ENCODE data around the gene CLEC4F. TPM values are rescaled to one million over a fixed set of nuclear protein-coding genes. Genes with fewer than 3 reads are reported as not detected.
A peak's percentile ranks its signal among the peaks of the same experiment; 100 is the strongest.

CLEC4F gene
- total and polyA plus RNA-seq, 2 of the 13 experiments (the other 11 are each of a cell fraction or from before 2014, with no cell fraction given): 0.12 to 0.13 TPM

DNA sequence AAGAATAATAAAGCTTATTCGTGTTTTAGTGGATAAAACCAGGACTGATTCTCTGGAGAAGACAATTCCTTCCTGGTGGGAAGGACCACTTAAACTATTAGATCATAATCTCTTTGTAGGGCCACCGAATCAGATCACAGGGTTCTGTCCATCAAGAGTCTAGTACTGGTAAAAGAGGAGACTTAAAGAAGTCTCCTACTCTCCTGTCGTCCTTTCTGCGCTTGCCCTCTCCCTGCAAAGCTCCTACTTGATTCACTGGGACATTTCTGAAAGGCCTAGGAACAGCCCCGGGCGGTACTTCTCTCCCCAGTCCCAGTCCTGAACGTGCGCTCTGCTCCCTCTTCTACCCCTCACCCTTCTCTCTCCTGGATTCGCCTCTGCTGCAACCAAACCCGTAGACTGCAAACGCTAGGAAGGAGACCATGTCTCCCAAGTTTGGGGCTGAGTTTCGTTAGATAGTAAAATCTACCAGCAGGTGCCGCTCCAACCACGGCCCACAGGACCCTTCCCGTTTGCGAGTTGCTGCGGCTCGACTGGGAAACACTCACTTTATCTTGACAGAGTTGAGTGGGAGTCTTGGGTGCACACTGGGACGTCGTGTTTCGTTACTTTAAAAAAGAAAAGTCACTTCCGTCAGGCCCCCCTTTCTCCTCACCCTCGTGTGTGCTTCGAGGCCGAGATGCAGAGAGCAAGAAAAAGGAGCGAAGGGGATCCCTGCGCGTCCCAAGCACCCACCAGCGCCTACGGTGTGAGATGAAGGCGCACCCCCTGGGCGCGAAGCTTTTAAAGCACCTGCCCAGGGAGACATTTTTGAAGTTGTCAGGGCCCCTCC is 30.9 kb downstream of the CLEC4F start (continued):
- TF ChIP-seq, protein P1, sequence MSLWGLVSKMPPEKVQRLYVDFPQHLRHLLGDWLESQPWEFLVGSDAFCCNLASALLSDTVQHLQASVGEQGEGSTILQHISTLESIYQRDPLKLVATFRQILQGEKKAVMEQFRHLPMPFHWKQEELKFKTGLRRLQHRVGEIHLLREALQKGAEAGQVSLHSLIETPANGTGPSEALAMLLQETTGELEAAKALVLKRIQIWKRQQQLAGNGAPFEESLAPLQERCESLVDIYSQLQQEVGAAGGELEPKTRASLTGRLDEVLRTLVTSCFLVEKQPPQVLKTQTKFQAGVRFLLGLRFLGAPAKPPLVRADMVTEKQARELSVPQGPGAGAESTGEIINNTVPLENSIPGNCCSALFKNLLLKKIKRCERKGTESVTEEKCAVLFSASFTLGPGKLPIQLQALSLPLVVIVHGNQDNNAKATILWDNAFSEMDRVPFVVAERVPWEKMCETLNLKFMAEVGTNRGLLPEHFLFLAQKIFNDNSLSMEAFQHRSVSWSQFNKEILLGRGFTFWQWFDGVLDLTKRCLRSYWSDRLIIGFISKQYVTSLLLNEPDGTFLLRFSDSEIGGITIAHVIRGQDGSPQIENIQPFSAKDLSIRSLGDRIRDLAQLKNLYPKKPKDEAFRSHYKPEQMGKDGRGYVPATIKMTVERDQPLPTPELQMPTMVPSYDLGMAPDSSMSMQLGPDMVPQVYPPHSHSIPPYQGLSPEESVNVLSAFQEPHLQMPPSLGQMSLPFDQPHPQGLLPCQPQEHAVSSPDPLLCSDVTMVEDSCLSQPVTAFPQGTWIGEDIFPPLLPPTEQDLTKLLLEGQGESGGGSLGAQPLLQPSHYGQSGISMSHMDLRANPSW (CRISPR knock-in tag; IDR thresholded peaks at IDR 0.05; ENCODE audit: borderline replicate concordance): no peak
- TF ChIP-seq NRL (CRISPR knock-in tag; IDR thresholded peaks at IDR 0.05; ENCODE audit: borderline replicate concordance): peak; percentile 83; the same call in 1 of the 2 replicates
- no peak for TF ChIP-seq KDM6A (CRISPR knock-in tag; IDR thresholded peaks at IDR 0.05; ENCODE audit: low read depth)
- TF ChIP-seq TOPORS (CRISPR knock-in tag; IDR thresholded peaks at IDR 0.05): no peak
- TF ChIP-seq ZNF343 (CRISPR knock-in tag; IDR thresholded peaks at IDR 0.05): no peak
- TF ChIP-seq ISL2 (CRISPR knock-in tag; IDR thresholded peaks at IDR 0.05): no peak; the same call in 1 of the 2 replicates
- no peak for TF ChIP-seq ISX (CRISPR knock-in tag; conservative IDR thresholded peaks at IDR 0.05)
- no peak for TF ChIP-seq KAT7 (CRISPR knock-in tag; IDR thresholded peaks at IDR 0.05; ENCODE audit: borderline replicate concordance)
- no peak for TF ChIP-seq CHD4 (IDR thresholded peaks at IDR 0.05; ENCODE audit: borderline replicate concordance, low read length)
- no peak for TF ChIP-seq ZNF558 (CRISPR knock-in tag; IDR thresholded peaks at IDR 0.05; ENCODE audit: borderline replicate concordance)
- TF ChIP-seq, protein P2, sequence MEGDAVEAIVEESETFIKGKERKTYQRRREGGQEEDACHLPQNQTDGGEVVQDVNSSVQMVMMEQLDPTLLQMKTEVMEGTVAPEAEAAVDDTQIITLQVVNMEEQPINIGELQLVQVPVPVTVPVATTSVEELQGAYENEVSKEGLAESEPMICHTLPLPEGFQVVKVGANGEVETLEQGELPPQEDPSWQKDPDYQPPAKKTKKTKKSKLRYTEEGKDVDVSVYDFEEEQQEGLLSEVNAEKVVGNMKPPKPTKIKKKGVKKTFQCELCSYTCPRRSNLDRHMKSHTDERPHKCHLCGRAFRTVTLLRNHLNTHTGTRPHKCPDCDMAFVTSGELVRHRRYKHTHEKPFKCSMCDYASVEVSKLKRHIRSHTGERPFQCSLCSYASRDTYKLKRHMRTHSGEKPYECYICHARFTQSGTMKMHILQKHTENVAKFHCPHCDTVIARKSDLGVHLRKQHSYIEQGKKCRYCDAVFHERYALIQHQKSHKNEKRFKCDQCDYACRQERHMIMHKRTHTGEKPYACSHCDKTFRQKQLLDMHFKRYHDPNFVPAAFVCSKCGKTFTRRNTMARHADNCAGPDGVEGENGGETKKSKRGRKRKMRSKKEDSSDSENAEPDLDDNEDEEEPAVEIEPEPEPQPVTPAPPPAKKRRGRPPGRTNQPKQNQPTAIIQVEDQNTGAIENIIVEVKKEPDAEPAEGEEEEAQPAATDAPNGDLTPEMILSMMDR (CRISPR knock-in tag; IDR thresholded peaks at IDR 0.05): peak; percentile 99
- TF ChIP-seq IRX3 (CRISPR knock-in tag; IDR thresholded peaks at IDR 0.05; ENCODE audit: borderline replicate concordance, low read depth): no peak
- TF ChIP-seq ZNF567 (CRISPR knock-in tag; IDR thresholded peaks at IDR 0.05; ENCODE audit: borderline replicate concordance): 0 out of 2 replicates have a peak, but pooled peaks have one; percentile 44
- no peak for TF ChIP-seq ZNF607 (CRISPR knock-in tag; IDR thresholded peaks at IDR 0.05; ENCODE audit: borderline replicate concordance)
- no peak for TF ChIP-seq AGO2 (optimal IDR thresholded peaks at IDR 0.05; ENCODE audit: low read depth, low read length)
- no peak for TF ChIP-seq SRSF1 (optimal IDR thresholded peaks at IDR 0.05; ENCODE audit: low read depth, low read length)
- TF ChIP-seq, protein P3, sequence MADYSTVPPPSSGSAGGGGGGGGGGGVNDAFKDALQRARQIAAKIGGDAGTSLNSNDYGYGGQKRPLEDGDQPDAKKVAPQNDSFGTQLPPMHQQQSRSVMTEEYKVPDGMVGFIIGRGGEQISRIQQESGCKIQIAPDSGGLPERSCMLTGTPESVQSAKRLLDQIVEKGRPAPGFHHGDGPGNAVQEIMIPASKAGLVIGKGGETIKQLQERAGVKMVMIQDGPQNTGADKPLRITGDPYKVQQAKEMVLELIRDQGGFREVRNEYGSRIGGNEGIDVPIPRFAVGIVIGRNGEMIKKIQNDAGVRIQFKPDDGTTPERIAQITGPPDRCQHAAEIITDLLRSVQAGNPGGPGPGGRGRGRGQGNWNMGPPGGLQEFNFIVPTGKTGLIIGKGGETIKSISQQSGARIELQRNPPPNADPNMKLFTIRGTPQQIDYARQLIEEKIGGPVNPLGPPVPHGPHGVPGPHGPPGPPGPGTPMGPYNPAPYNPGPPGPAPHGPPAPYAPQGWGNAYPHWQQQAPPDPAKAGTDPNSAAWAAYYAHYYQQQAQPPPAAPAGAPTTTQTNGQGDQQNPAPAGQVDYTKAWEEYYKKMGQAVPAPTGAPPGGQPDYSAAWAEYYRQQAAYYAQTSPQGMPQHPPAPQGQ (CRISPR knock-in tag; IDR thresholded peaks at IDR 0.05; ENCODE audit: borderline replicate concordance): no peak
- TF ChIP-seq KLF9 (CRISPR knock-in tag; IDR thresholded peaks at IDR 0.05; ENCODE audit: low read depth): no peak
- TF ChIP-seq CBX5 (CRISPR knock-in tag; IDR thresholded peaks at IDR 0.05; ENCODE audit: borderline replicate concordance): peak; percentile 73; the same call in 1 of the 2 replicates
- no peak for TF ChIP-seq NR2F6 (IDR thresholded peaks at IDR 0.05)
- TF ChIP-seq NR2F6 (CRISPR knock-in tag; IDR thresholded peaks at IDR 0.05): peak; percentile 41; the same call in 1 of the 2 replicates
- TF ChIP-seq ZNF672 (CRISPR knock-in tag; IDR thresholded peaks at IDR 0.05): no peak
- TF ChIP-seq, protein P4, sequence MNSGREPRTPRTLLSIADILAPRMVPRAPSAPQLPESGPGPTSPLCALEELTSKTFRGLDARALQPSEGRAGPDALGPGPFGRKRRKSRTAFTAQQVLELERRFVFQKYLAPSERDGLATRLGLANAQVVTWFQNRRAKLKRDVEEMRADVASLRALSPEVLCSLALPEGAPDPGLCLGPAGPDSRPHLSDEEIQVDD (CRISPR knock-in tag; IDR thresholded peaks at IDR 0.05; ENCODE audit: borderline replicate concordance): no peak
- TF ChIP-seq GFI1 (CRISPR knock-in tag; IDR thresholded peaks at IDR 0.05; ENCODE audit: borderline replicate concordance): no peak

Data from HepG2 (cell line).